GM12874 (cell line): ENCODE measurements around the gene CDK18.

ENCODE experiments used
- CTCF ChIP-seq: IDR thresholded peaks from 2 replicates; pipeline ENCODE4 v1.5.1; 2011; ENCODE audit warnings: low read depth, mild to moderate bottlenecking, control low read depth, low read length, moderate library complexity; ENCODE audit not compliant: insufficient read depth

CDK18 gene

GRCh38 chr1:205523891-205524793 is 19.7 kb downstream of the CDK18 start:
- TF ChIP-seq CTCF = peak; percentile 75

GRCh38 chr1:205524794-205525101 is 20.3 kb downstream of the CDK18 start:
- no peak for TF ChIP-seq CTCF

GRCh38 chr1:205525495-205526285 is 21.2 kb downstream of the CDK18 start:
- no peak for TF ChIP-seq CTCF

- TF ChIP-seq CTCF = no peak
Measured at GRCh38 chr1:205526431-205526830, 22.0 kb downstream of the CDK18 start.

GRCh38 chr1:205527931-205528330 is 23.5 kb downstream of the CDK18 start:
- TF ChIP-seq CTCF = no peak

- no peak for TF ChIP-seq CTCF
Measured at GRCh38 chr1:205528446-205528886, 24.0 kb downstream of the CDK18 start.

- peak; percentile 95 for TF ChIP-seq CTCF
Measured at GRCh38 chr1:205528887-205529825, 24.7 kb downstream of the CDK18 start.
